HG03066 (cell line): ENCODE data around the gene NPFFR2.
"Not testable (repeated sequence)": the region's sequence is repeated elsewhere in the genome, so short reads cannot be mapped to it uniquely, and the experiment has no call there.

Source experiments
- ATAC-seq: cut with Tn5 transposase; IDR thresholded peaks from one replicate; pipeline ENCODE4 v1.9.1; 2021; ENCODE audit warnings: low read depth; ENCODE audit not compliant: unreplicated experiment

NPFFR2 gene

DNA sequence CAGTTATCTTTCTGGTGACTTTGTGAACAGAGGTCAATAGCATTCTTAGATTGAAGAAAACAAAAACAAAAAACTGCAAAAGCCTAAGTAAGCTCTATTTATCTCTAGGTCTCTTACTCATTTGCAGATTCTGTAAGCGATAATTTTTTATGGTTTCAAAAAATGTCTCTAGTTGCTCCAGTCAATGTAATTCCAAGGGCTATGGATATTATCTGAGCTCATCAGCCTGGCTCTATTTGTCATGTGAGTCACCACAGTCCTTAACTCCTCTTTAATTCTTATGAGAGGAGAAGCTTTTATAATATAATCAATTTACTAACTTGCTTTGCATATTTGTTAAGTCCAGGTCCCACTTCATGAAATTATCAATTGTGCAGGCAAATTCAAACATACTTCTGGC is 79.1 kb downstream of the NPFFR2 start:
- ATAC-seq, result no peak

- no peak for ATAC-seq
Observed at GRCh38 chr4:72111863-72112262, 80.1 kb downstream of the NPFFR2 start.

GRCh38 chr4:72112514-72113156 is 80.8 kb downstream of the NPFFR2 start:
- ATAC-seq, result peak; percentile 89

DNA sequence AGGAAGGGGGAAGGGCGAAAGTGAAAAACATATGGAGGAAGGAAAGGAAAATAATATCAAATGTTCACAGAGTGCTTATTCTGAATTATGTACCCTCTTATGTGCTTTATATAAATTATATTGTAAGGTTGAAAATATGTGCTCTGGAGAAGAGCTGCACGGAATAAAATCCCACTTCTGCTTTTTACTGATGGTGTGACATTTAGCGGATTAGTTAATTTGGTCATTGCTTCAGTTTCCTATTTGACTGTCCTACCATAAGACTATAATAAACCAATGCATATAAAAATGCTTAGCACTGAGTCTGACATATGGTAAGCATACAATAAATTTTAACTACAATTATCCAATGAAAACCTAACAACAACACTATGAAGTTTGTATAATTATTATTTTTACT is 86.2 kb downstream of the NPFFR2 start:
- ATAC-seq, result no peak

DNA sequence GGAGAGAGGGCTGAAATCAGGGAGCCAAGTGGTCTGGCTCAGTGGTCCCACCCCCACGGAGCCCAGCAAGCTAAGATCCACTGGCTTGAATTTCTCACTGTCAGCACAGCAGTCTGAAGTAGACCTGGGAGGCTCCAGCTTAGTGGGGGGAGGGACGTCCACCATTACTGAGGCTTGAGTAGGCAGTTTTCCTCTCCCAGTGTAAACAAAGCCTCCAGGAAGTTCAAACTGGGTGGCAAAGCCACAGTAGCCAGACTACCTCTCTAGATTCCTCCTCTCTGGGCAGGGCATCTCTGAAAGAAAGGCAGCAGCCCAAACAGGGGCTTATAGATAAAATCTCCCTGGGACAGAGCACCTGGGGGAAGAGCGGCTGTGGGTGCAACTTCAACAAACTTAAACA is 88.1 kb downstream of the NPFFR2 start:
- ATAC-seq, result no peak

DNA sequence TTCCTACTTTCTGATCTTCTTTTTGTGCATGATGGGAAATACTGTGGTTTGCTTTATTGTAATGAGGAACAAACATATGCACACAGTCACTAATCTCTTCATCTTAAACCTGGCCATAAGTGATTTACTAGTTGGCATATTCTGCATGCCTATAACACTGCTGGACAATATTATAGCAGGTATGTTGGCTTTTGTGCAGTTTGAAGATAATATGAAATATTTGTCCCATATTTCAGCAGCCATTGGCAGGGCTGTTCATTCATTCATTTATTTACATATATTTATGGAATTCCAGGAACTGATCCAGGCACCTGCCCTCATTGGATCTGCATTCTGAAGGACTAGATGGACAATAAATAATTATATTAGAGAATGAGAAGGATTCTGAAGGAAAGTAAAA is 96.9 kb downstream of the NPFFR2 start:
- ATAC-seq, result no peak

- ATAC-seq, result no peak
Observed at GRCh38 chr4:72136429-72136828, 104.6 kb downstream of the NPFFR2 start.

DNA sequence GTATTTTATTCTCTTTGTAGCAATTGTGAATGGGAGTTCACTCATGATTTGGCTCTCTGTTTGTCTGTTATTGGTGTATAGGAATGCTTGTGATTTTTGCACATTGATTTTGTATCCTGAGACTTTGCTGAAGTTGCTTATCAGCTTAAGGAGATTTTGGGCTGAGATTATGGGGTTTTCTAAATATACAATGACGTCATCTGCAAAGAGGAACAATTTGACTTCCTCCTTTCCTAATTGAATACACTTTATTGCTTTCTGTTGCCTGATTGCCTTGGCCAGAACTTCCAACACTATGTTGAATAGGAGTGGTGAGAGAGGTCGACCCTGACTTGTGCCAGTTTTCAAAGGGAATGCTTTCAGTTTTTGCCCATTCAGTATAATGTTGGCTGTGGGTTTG is 108.2 kb downstream of the NPFFR2 start:
- not testable (repeated sequence) for ATAC-seq

DNA sequence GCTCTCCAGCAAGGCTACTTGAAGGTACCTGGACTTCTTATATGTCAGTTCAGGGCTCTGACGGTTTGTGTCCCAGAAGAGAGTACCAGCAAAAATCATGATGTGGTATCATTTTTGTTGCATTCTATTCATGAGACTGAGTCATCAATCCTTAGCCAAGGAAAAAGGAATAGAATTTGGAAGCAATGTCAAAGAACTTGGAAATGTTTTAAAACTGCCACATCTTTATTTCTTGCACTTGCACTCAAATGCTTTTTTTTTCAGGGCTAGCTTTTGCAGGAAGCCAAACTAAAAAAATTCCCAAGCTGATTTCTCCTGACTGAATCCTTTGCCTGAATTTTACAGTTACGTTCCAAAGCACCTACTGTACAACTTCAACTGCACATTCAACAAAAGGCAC is 112.4 kb downstream of the NPFFR2 start:
- no peak for ATAC-seq

GRCh38 chr4:72152731-72153130 is 120.9 kb downstream of the NPFFR2 start:
- ATAC-seq, result no peak

GRCh38 chr4:72153634-72154033 is 121.8 kb downstream of the NPFFR2 start:
- ATAC-seq, result not testable (repeated sequence)

GRCh38 chr4:72169285-72169684 is 137.5 kb downstream of the NPFFR2 start:
- not testable (repeated sequence) for ATAC-seq

GRCh38 chr4:72169861-72170260 is 138.1 kb downstream of the NPFFR2 start:
- no peak for ATAC-seq

DNA sequence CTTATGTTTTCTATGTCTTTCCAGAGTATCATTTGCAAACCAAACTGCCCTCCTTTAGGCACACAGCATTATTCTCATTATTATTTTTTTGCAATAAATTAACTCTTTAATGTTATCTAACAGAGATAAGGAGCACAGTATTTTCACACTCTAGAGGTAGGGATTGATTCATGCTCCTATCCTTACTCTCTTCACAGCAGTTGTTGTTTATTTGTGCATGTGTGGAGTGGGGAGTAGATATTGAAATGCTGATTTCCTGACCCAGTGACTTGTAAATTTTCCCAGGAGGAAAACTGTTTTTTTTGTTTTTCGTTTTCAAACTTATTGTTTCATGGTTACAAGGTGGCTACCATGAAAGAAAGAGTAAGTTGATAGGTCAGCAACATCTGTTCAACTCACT is 140.0 kb downstream of the NPFFR2 start:
- no peak for ATAC-seq

DNA sequence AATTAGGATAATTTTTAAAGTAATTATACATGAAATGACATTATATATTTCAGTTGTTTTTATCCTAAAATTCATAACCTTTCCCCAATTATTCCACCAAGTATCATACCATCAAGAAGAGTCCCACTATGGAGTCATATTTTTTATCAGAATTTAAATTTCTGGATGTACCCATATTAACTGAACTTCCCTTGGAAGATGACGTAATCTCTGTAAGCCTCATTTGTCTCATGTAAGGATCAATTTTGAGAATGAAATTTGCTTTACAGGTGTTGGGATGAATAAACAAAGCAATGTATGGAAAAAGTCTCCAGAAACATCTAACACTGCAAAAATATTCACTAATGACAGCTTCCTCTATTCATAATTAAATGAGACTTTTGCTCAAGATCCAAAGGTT is 147.5 kb downstream of the NPFFR2 start:
- no peak for ATAC-seq

- peak; percentile 58 for ATAC-seq
Observed at GRCh38 chr4:72186714-72187113, 154.9 kb downstream of the NPFFR2 start.

- no peak for ATAC-seq
Observed at GRCh38 chr4:72194046-72194445, 162.2 kb downstream of the NPFFR2 start.

- ATAC-seq, result no peak
Observed at GRCh38 chr4:72194453-72194852, 162.7 kb downstream of the NPFFR2 start.
